A549 treated with Hydrocortisone at 1 μM for 4 hours (cell line): ENCODE results near the gene ARL17A. TPM values are rescaled to one million over a fixed set of nuclear protein-coding genes. Genes with fewer than 3 reads are reported as not detected.

Source experiments
- total RNA-seq: library from RNA; stranded (reverse); fragments of 200-300 nt; extraction: Qiagen RNA extraction; gene quantifications from 5 replicates; pipeline ENCODE4 v1.2.3, GENCODE V29; 2022

Gene ARL17A
- 3.1 to 4.8 TPM (median 3.8 TPM) in 5 replicates for total RNA-seq

DNA sequence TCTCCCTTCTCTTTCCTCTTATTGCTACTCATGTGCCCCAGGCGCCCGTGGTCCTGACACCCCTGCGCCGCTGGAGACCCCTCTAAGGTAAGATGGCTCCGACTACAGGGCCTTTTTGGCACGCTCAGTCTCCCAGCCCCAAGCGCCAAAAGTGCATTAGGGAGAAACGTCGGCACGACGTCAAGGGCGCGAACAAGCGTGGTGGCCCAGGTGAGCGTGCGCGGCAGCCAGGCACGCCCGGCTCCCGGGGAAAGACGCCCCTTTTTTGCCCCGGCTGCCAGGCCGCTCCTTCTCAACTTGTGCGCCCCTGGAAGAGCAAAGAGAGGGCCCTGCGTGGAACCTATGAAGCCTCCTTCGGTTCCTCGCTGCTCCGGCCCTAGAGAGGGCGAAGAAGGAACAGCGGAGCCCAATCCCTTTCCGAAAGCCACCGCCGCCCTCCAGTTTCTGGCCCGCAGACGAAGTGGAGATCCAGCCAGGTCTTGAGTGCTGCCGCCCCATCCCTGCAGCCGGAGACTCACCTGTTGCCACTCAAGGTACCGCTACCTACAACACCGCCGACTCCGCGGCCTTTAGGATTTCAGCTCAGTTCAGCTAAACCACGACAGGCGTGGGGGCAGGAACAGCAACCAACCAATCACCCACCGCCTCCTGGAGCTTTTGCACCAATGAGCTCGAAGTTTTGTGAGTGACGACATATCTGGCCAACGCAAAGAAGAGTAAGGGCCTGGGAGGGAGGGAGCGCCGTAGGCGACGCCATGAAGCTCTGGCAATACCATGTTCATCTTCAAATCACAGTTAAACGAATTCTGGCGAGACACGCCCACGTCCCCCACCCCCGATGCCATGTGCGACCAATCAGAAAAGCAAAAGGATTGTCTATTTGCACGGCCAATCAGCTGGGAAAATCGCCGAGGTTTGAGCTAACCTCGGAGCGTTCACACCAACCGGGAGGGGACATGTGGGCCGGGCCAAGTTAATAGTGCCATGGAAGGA, at the start of gene ARL17A:
Gene ARL17A, minus strand, starts transcription at position 609 of the 993 bp plus-strand sequence. CDS start 3,369 bp downstream, outside the sequence.

DNA sequence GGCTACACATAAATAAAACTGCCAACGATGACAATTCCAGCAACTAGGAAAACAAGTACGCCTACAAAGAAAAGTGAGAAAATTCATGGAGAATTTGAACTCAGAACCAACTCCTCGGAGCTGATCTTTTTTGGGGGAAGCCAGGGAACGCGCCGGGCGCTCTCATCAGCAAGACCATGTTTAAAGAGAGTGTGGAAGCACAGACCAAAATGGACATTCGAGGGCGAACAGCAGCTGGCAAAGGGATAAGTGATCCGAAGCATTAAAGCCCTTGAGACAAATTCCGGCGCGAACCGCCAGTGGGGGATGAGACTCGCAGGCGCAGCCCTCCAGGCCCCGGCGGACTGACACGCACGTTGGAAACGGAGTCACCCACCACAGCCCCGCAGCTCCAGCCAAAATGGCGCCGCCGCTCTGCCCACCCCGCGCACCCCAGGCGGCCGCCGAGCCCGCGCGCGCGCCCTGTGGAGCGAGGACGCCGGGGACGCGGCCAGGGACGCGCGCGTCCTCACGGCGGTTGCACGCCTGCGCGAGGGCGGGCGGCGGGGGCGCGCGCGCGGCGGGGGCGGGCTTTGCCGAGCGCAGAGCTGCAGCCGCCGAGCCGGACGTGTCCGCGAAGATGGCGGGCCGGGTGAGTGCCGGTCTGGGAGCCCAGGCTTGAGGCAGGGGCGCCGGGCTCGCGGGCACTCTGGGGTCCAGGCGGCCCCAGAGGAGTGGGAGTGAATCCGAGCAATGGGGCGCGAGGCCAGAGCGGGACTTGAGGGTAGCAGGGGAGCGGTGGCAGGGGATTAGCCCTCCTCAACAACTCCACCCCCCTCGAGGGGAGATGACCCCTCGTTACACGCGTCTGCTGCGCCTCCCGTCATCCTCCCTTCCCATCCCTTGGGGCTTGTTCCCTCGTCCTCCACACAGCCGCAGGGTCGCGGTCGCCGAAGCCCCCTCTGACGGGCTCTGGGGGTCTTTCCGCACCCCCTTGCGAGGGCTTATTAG, 11.0 kb upstream of the ARL17A start, which contains the start of gene NSF:
Gene NSF, plus strand, starts transcription at position 513 of the 990 bp plus-strand sequence. Its CDS starts 107 bp downstream, at position 620.

DNA sequence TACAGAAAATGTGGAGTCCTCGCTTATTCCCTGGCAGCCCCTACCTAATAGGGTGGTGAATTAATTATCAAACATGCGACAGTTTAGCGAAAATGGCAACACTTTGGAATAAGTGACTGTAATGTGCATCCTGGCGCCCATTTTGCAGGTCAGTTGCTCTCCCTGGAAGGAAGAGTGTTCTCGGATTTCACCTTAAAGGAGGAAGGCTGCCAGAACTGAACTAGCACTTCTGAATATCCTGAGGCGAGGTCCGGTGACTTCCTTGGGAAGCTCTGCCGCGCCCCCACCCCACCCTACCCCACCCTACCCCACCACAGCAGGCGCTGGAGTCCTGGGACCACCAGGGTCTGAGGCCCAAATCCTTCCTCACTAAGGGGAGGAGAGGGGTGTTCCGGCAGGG, 67.3 kb downstream of the ARL17A start, which contains the start of gene LRRC37A2:
Gene LRRC37A2, plus strand, starts transcription at position 301 of the 400 bp plus-strand sequence. CDS start 245 bp downstream, outside the sequence.

Other genes starting within 250 kb of the ARL17A start
- gene ARL17B, start 217.9 kb downstream of the ARL17A start, total RNA-seq, result 4.8 to 7.3 TPM (median 6.5 TPM) in 5 replicates
- gene LRRC37A2, start 67.2 kb downstream of the ARL17A start, total RNA-seq, result 3.2 to 4.5 TPM (median 4.1 TPM) in 5 replicates
- 17.9 to 22.8 TPM (median 19.3 TPM) in 5 replicates for gene NSF, start 11.0 kb upstream of the ARL17A start, total RNA-seq
- gene WNT3, start 239.0 kb upstream of the ARL17A start, total RNA-seq, result 3.9 to 4.7 TPM (median 4.4 TPM) in 5 replicates